Measurements from ENCODE around the gene ZNF346.

Gene ZNF346

DNA sequence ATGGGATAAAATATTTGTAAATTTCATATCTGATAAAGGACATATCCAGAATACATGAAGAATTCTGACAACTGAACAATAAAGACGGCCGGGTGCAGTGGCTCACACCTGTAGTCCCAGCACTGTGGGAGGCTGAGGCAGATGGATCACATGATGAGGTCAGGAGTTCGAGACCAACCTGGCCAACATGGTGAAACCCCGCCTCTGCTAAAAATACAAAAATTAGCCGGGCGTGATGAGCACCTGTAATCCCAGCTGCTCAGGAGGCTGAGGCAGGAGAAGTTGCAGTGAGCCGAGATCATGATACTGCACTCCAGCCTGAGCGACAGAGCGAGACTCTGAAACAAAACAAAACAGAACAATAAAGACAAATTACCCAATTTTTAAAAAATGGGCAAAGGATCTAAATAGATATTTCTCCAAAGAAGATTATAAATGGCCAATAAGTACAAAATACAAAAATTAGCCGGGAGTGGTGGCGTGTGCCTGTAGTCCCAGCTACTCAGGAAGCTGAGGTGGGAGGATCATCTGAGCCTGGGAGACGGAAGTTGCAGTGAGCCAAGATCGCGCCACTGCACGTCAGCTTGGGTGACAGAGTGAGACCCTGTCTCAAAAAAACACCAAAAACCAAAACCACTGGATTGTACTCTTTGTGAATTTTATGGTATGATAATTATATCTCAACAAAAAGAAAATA, 101.4 kb downstream of the ZNF346 start:
- no peak for DNase-seq

DNA sequence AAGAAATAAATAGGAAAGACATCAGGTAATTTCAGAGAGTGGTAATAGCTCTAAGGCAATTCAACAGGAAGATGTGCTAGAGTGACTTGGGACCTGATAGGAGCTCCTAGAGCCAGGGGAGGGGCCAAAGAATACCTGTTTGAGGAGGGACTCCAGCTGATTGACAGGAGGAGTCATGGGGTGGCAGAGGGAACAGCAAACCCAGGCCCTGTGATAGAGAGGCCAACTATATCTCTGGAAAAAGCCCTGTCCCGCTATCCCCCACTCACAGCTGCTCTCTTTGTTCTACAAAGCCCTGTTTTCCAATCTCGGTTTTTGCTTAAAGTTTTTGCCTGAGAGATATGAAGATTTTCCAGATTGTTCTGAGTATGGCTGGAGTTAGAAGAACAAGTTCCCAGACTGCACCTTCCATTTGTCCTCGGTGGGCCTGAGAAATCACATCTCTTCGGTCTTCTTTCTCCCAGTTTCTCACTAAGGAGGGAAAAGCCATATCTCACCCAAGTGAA, 102.0 kb downstream of the ZNF346 start:
- no peak for DNase-seq

DNA sequence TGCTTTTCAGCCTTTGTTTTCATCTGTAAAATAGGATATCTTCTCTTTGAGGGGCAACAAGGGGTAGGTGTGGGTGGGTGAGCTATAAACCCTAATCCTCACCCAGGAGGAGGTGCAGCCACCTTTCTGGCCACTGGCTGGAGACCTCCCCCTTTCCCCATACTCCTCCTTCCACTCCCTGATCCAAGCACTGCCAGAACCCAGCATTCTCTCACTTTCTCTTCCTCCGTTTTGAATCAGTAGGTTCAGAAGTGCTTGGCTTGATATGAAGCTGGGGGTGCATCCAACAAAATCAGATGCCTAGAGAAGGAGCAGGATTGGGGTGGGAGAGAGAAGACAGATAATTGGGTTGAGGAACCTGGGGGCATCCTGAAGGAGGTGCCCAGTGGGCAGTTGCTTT, 104.3 kb downstream of the ZNF346 start:
- DNase-seq, result no peak

DNA sequence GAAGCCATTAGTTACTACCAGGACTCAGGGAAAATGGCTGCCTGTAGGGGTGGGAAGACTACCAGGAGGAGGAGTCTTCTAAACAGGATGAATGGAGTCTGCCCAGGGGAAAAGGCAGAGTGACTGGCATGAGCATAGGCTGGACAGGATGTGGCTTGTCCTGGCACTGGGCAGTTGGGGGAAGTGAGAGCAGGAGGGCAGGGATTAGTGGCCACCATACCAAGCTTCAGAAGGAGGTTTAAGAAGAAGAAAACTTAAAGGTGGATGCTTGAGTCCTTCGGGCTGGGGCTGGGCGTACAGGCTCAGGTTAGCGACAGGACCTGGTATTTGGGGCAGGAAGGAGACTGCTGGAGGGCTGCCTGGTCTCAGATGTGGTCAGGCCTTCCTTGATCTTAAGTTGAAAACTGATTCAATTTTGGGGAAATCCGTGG, 106.1 kb downstream of the ZNF346 start:
- DNase-seq, result peak; percentile 64

DNA sequence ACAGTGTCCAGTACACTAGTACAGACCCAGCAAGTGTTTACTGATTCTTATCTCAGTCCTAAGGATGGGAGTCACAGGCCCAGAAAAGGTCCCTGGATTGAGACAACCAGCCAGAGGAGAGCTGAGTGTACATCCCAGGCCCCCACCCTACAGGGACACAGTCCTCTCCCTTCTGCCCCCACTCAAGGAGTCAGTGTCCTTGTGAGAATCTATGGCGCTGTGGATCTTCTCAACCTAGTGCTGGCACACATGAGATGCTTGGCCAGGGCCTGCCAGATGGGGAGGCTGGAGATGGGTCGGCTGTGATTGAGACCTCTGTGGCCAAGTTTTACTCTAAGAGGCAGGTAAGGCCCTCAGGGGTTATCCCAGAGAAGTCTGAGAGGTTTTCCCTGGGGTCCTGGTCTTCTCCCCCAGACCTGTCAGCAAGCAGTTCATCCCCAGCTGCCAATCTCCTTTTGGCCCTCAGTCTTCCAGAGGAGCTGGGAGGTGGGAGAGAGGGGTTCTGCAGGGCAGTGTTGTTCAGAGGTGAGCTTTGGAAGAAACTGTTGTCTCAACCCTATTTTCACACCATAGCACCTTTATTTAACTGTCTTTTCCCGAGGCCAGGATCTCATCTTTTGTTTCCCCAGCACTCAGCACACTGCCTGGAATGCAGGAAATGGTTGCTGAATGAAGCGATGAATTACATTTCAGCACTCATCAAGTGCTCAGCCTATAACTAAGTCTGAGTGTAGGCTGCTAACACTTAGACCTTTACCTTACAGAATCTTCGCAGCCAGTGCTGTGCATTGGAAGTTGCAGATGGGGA, 107.9 kb downstream of the ZNF346 start:
- DNase-seq, result peak; percentile 60
